OCI-LY7 (cell line): Measurements from ENCODE around the gene SLC26A11. TPM values are rescaled to one million over a fixed set of nuclear protein-coding genes. Genes with fewer than 3 reads are reported as not detected.

ENCODE experiments used
- BruUV-seq: library from RNA; stranded (reverse); fragments of 400-500 nt; replicated peaks from 2 replicates; lab custom pipeline; 2021; lab: Mats Ljungman, UMichigan
- CTCF ChIA-PET: fragments of 300-600 bp; sonication (Branson Sonifier 250); formaldehyde crosslinking; loops from one replicate; lab custom pipeline; 2022; ENCODE audit warnings: antibody characterized with exemption; ENCODE audit not compliant: unreplicated experiment; lab: Charles Lee
- POLR2A ChIA-PET: fragments of 300-600 bp; sonication (Branson Sonifier 250); formaldehyde crosslinking; loops from one replicate; lab custom pipeline; 2022; ENCODE audit warnings: antibody characterized with exemption; lab: Charles Lee
- DNase-seq: peaks from one replicate; pipeline ENCODE4 v3.0.0-alpha.2; 2015; ENCODE audit warnings: low spot score
- H2AFZ ChIP-seq: fragments of 200-600 bp; sonication (generic), shearing (Covaris generic); 2 replicates; pipeline ENCODE4 v1.6.1; 2014; ENCODE audit warnings: mild to moderate bottlenecking, antibody characterized with exemption, low read length, moderate library complexity
- H3K27ac ChIP-seq: fragments of 200-600 bp; sonication (generic); 2 replicates; pipeline ENCODE4 v1.5.1; 2014; ENCODE audit warnings: mixed run types, low read depth, mild to moderate bottlenecking, moderate library complexity, low read length, inconsistent platforms; ENCODE audit not compliant: poor library complexity, severe bottlenecking
- H3K36me3 ChIP-seq: fragments of 200-600 bp; sonication (generic); 2 replicates; pipeline ENCODE4 v1.6.1; 2014; ENCODE audit warnings: mild to moderate bottlenecking, antibody characterized with exemption, low read length, moderate library complexity, mixed read lengths; ENCODE audit not compliant: insufficient read depth
- H3K4me1 ChIP-seq: fragments of 200-600 bp; sonication (generic); 2 replicates; pipeline ENCODE4 v1.5.1; 2014; ENCODE audit warnings: mild to moderate bottlenecking, low read length; ENCODE audit not compliant: insufficient read depth, poor library complexity, severe bottlenecking
- H3K4me2 ChIP-seq: fragments of 200-600 bp; sonication (generic); 2 replicates; pipeline ENCODE4 v1.6.1; 2014; ENCODE audit warnings: mild to moderate bottlenecking, low read length
- H3K4me3 ChIP-seq: fragments of 200-600 bp; sonication (generic); 2 replicates; pipeline ENCODE4 v1.5.1; 2014; ENCODE audit warnings: mild to moderate bottlenecking, low read depth, low read length; ENCODE audit not compliant: poor library complexity, severe bottlenecking
- H3K79me2 ChIP-seq: fragments of 200-600 bp; sonication (generic); 2 replicates; pipeline ENCODE4 v1.6.1; 2016; ENCODE audit warnings: low read depth, mild to moderate bottlenecking, low read length, moderate library complexity, mixed read lengths; ENCODE audit not compliant: insufficient read depth
- H3K9me2 ChIP-seq: fragments of 200-600 bp; sonication (generic); 2 replicates; pipeline ENCODE4 v1.6.1; 2016; ENCODE audit warnings: mild to moderate bottlenecking, low read length, mixed read lengths; ENCODE audit not compliant: insufficient read depth
- H3K9me3 ChIP-seq: fragments of 200-600 bp; sonication (generic); 2 replicates; pipeline ENCODE4 v1.6.1; 2014; ENCODE audit warnings: mild to moderate bottlenecking, mixed run types, low read length, mixed read lengths
- H4K20me1 ChIP-seq: fragments of 200-600 bp; sonication (generic); 2 replicates; pipeline ENCODE4 v1.6.1; 2014; ENCODE audit warnings: mild to moderate bottlenecking, antibody characterized with exemption, low read length, moderate library complexity, mixed read lengths; ENCODE audit not compliant: insufficient read depth
- EZH2phosphoT487 ChIP-seq: fragments of 200-600 bp; sonication (generic); IDR thresholded peaks from 2 replicates; pipeline ENCODE4 v1.6.1; 2018; ENCODE audit warnings: low read depth, borderline replicate concordance, mild to moderate bottlenecking, mixed run types, antibody characterized with exemption, low read length, moderate library complexity, mixed read lengths
- intact Hi-C: fragments of 100-400 bp; cut with micrococcal nuclease; formaldehyde crosslinking; loops from one replicate; pipeline ENCODE4 v1.10.0; 2022; ENCODE audit not compliant: unreplicated experiment
- total RNA-seq, 2 experiments: library from RNA; depleted of rRNA in 1 of 2; stranded (reverse); fragments of >200 nt in 1 of 2; shearing (Covaris generic) in 1 of 2; gene quantifications; 2 replicates each; pipeline ENCODE4 v1.2.3, GENCODE V29; 2014 to 2022
- TF ChIP-seq, protein P1 (sequence below): fragments of 200-600 bp; sonication (generic); conservative IDR thresholded peaks from 2 replicates; pipeline ENCODE4 v1.5.1; 2014; ENCODE audit warnings: mild to moderate bottlenecking, antibody characterized with exemption, low read length, moderate library complexity, mixed read lengths

Gene SLC26A11
- total RNA-seq, 2 experiments from 2014 or later, result 3.5 to 4.1 TPM

DNA sequence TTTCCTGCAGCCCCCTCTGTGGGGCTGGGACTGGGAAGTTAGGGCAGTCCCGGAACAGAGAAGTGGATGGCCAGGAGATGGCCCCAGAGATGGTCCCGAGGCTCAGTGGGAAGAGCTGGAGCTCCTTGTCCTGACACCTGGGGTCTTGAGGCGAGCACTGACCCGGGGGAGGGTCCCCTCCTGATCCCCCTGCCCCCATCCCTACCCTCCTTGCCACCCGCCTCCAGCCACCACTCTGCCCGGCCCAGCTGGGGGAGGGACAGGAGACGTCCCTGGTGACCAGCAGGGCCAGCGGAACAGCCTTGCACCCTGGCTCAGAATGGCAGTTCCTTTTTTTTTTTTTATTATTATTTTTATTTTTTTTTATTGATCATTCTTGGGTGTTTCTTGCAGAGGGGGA lies 26.5 kb downstream of the SLC26A11 start:
- ChIA-PET POLR2A (no interaction called here), CTCF (no interaction called here)
- no peaks in the 10 kb centered on the region for H3K36me3 ChIP-seq
- no peaks in the 10 kb centered on the region for H4K20me1 ChIP-seq
- no peaks in the 10 kb centered on the region for H3K4me1 ChIP-seq
- no peaks in the 10 kb centered on the region for H3K9me3 ChIP-seq
- H3K4me3 ChIP-seq, result no peak overlapping the region
- intact Hi-C loops, result no loop called here
- H3K9me2 ChIP-seq, result no peaks in the 10 kb centered on the region
- no peak overlapping the region for H3K27ac ChIP-seq
- no TSS peak for BruUV-seq
- H3K4me2 ChIP-seq, result no peak overlapping the region
- TF ChIP-seq, protein P1, sequence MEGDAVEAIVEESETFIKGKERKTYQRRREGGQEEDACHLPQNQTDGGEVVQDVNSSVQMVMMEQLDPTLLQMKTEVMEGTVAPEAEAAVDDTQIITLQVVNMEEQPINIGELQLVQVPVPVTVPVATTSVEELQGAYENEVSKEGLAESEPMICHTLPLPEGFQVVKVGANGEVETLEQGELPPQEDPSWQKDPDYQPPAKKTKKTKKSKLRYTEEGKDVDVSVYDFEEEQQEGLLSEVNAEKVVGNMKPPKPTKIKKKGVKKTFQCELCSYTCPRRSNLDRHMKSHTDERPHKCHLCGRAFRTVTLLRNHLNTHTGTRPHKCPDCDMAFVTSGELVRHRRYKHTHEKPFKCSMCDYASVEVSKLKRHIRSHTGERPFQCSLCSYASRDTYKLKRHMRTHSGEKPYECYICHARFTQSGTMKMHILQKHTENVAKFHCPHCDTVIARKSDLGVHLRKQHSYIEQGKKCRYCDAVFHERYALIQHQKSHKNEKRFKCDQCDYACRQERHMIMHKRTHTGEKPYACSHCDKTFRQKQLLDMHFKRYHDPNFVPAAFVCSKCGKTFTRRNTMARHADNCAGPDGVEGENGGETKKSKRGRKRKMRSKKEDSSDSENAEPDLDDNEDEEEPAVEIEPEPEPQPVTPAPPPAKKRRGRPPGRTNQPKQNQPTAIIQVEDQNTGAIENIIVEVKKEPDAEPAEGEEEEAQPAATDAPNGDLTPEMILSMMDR, result no peak
- no peak for TF ChIP-seq EZH2phosphoT487
- no peaks in the 10 kb centered on the region for H3K79me2 ChIP-seq
- H2AFZ ChIP-seq, result no peak overlapping the region
- no peak for DNase-seq

DNA sequence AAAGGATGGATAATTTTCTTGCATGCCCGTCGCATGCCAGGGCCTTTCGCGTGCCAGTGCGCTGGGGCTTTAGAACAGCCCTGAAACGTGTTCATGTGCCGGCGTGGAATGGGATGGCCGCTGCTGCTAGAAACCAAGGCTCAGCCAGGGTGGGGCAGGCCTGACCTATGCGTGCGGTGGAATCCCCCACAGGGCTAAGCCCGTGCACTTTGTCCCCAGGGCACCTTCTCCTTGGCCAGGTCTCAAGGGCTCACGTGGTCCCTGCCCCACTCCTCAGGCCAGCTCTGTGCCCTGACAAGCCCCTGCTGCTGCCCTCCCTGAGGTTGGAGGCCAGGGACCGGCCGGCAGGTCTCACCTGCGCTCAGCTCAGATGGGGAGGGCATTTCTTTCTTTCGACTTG lies 27.3 kb downstream of the SLC26A11 start:
- ChIA-PET POLR2A (no interaction called here), CTCF (no interaction called here)
- Histone ChIP-seq H3K4me2 (no peak overlapping the region), H2AFZ (no peak overlapping the region), H3K4me3 (no peak overlapping the region), H3K4me1 (no peaks in the 10 kb centered on the region), H4K20me1 (no peaks in the 10 kb centered on the region), H3K9me3 (no peaks in the 10 kb centered on the region), H3K36me3 (no peaks in the 10 kb centered on the region), H3K27ac (no peak overlapping the region), H3K9me2 (no peaks in the 10 kb centered on the region), H3K79me2 (no peaks in the 10 kb centered on the region)
- intact Hi-C loops, result no loop called here
- no peak for DNase-seq
- no peak for TF ChIP-seq EZH2phosphoT487
- TF ChIP-seq, protein P1, result no peak
- BruUV-seq, result no TSS peak

DNA sequence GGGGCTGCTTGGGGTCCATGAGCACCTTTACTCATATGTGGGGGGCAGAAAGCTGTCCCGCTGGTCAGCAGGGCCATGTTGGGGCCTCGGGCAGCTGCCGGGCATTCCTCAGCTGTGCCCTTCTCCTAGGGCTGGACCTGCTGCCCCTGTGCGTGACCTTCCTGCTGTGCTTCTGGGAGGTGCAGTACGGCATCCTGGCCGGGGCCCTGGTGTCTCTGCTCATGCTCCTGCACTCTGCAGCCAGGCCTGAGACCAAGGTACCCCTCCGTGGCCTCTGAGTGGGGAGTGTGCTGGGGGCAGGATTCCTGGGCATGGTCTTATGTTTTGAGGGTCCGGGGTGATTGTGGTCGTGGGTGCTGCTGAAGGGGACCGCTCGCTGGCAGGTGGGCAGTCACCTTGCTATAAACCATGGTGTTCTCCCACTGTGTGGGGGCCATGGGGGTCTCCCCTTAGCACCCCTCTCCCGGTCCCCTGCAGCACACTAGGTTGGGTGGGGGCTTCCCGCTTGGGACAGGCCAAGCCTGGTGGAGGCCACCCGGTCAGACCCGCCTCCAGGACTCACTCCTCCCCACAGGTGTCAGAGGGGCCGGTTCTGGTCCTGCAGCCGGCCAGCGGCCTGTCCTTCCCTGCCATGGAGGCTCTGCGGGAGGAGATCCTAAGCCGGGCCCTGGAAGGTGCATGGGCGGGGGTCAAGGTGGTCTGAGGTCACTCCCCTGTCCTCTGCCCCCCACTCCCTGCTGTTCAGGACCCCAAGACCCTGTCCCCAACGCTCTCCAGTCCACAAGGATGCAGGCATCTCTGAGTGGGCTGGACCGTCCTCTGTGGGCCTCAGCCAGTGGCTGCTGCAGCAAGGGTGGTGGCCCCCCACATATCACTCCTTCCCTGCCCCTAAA lies 28.0 kb downstream of the SLC26A11 start:
- H3K4me3 ChIP-seq, result no peak overlapping the region
- DNase-seq, result no peak
- ChIA-PET POLR2A (no interaction called here), CTCF (no interaction called here)
- H3K79me2 ChIP-seq, result no peaks in the 10 kb centered on the region
- TF ChIP-seq EZH2phosphoT487, result no peak
- TF ChIP-seq, protein P1, result no peak
- intact Hi-C loops, result no loop called here
- no peaks in the 10 kb centered on the region for H3K9me3 ChIP-seq
- H3K9me2 ChIP-seq, result no peaks in the 10 kb centered on the region
- BruUV-seq, result no TSS peak
- H3K27ac ChIP-seq, result no peak overlapping the region
- no peak overlapping the region for H3K4me2 ChIP-seq
- H3K36me3 ChIP-seq, result no peaks in the 10 kb centered on the region
- H2AFZ ChIP-seq, result no peak overlapping the region
- H3K4me1 ChIP-seq, result no peaks in the 10 kb centered on the region
- no peaks in the 10 kb centered on the region for H4K20me1 ChIP-seq
